ENCODE data around the gene FOSL2. TPM values are rescaled to one million over a fixed set of nuclear protein-coding genes. Genes with fewer than 3 reads are reported as not detected.

The FOSL2 gene
- total RNA-seq, 1 experiment from 2014 or later: 34.2 TPM

DNA sequence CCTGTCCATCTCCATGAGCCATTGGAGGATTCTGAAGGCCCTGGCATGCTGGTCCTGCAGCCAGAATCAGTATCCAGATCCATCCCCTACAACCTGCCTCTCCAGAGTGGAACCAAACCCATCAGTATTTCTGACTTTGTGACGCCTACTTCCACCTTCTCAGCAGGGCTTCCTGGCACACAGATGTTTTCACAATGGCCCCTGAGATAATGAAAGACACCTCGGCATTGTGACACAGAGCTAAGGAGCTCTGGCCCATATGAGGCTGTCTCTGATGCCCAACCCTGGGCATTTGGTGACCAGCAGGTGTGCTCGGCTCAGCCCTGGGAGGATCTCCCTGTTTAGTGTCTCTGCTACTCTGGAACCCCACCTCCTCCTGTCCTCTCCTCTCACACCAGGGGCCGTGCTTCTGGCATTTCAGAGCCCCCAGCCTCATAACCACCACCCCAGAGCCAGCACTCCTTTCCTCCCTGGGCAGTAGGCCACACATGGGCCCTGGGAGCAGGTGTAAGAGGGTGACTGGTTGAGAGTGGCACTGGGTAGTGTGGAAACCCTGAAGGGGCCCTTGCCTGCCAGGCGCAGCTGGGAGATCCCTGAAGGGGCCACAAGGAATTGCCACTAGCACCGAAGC, 38.2 kb downstream of the FOSL2 start:
- Histone ChIP-seq H3K9me3 (ENCODE audit: low read length) (no peaks in the 10 kb centered on the region), H3K4me3 (ENCODE audit: low read length) (no peak overlapping the region), H3K9me2 (replicated peaks; ENCODE audit: low read length) (no peaks in the 10 kb centered on the region), H2AFZ (ENCODE audit: low read length) (no peak overlapping the region), H3F3A (ENCODE audit: low read length, unreplicated experiment) (no peaks in the 10 kb centered on the region), H3K4me2 (ENCODE audit: low read length) (no peak overlapping the region), H4K20me1 (ENCODE audit: low read length) (no peaks in the 10 kb centered on the region), H3K27ac (ENCODE audit: low read length) (no peak overlapping the region), H3K27me3 (ENCODE audit: low read length) (no peaks in the 10 kb centered on the region), H3K36me3 (ENCODE audit: low read depth, low read length) (no peaks in the 10 kb centered on the region), H3K9ac (ENCODE audit: low read length) (no peak overlapping the region), H3K4me1 (ENCODE audit: insufficient read depth, low read length) (peaks cover 5% of the 10 kb centered on the region), H3K79me2 (ENCODE audit: low read length) (no peaks in the 10 kb centered on the region)
- intact Hi-C loops (cut with micrococcal nuclease): no loop called here
- TF ChIP-seq EZH2phosphoT487 (IDR thresholded peaks at IDR 0.05; ENCODE audit: borderline replicate concordance, low read length): no peak
- TF ChIP-seq, protein P1, sequence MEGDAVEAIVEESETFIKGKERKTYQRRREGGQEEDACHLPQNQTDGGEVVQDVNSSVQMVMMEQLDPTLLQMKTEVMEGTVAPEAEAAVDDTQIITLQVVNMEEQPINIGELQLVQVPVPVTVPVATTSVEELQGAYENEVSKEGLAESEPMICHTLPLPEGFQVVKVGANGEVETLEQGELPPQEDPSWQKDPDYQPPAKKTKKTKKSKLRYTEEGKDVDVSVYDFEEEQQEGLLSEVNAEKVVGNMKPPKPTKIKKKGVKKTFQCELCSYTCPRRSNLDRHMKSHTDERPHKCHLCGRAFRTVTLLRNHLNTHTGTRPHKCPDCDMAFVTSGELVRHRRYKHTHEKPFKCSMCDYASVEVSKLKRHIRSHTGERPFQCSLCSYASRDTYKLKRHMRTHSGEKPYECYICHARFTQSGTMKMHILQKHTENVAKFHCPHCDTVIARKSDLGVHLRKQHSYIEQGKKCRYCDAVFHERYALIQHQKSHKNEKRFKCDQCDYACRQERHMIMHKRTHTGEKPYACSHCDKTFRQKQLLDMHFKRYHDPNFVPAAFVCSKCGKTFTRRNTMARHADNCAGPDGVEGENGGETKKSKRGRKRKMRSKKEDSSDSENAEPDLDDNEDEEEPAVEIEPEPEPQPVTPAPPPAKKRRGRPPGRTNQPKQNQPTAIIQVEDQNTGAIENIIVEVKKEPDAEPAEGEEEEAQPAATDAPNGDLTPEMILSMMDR (conservative IDR thresholded peaks at IDR 0.05; ENCODE audit: low read depth, low read length): no peak
- no peak for TF ChIP-seq EZH2 (IDR thresholded peaks at IDR 0.05; ENCODE audit: low read length, unreplicated experiment)
- ChIA-PET POLR2A (ENCODE audit: unreplicated experiment) (no interaction called here), CTCF (no interaction called here)
- DNase-seq: no peak
- no TSS peak for BruUV-seq (replicated peaks)
- ATAC-seq: no peak

DNA sequence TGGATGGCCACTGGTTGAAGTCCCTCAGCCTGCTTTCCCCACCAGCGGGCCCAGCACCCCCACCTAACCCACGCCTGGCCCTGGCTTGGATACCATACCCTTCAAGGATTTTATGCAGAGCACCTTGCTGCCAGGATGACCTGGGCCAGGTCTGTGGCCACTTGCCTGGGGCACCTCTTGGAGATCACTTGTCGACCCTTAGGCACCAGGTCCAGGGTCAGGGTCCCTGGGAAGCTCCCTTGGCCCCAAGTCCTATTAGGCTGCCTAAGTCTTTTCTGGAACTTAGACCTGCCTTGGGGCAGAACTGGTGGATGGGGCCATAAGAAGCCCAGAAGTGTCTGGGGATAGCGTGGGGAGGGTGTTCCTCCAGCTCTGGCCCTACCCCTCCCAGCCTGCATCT, 39.1 kb downstream of the FOSL2 start:
- DNase-seq: no peak
- Histone ChIP-seq H3K27ac (ENCODE audit: low read length) (no peak overlapping the region), H3K9ac (ENCODE audit: low read length) (no peak overlapping the region), H3K9me3 (ENCODE audit: low read length) (no peaks in the 10 kb centered on the region), H3F3A (ENCODE audit: low read length, unreplicated experiment) (no peaks in the 10 kb centered on the region), H2AFZ (ENCODE audit: low read length) (no peak overlapping the region), H3K36me3 (ENCODE audit: low read depth, low read length) (no peaks in the 10 kb centered on the region), H3K4me2 (ENCODE audit: low read length) (no peak overlapping the region), H4K20me1 (ENCODE audit: low read length) (no peaks in the 10 kb centered on the region), H3K79me2 (ENCODE audit: low read length) (no peaks in the 10 kb centered on the region), H3K4me3 (ENCODE audit: low read length) (no peak overlapping the region), H3K27me3 (ENCODE audit: low read length) (no peaks in the 10 kb centered on the region), H3K9me2 (replicated peaks; ENCODE audit: low read length) (no peaks in the 10 kb centered on the region), H3K4me1 (ENCODE audit: insufficient read depth, low read length) (peaks cover 14% of the 10 kb centered on the region)
- ChIA-PET POLR2A (ENCODE audit: unreplicated experiment) (no interaction called here), CTCF (no interaction called here)
- no peak for TF ChIP-seq EZH2 (IDR thresholded peaks at IDR 0.05; ENCODE audit: low read length, unreplicated experiment)
- no peak for TF ChIP-seq EZH2phosphoT487 (IDR thresholded peaks at IDR 0.05; ENCODE audit: borderline replicate concordance, low read length)
- TF ChIP-seq, protein P1 (conservative IDR thresholded peaks at IDR 0.05; ENCODE audit: low read depth, low read length): no peak
- ATAC-seq: no peak
- BruUV-seq (replicated peaks): no TSS peak
- intact Hi-C loops (cut with micrococcal nuclease): no loop called here

DNA sequence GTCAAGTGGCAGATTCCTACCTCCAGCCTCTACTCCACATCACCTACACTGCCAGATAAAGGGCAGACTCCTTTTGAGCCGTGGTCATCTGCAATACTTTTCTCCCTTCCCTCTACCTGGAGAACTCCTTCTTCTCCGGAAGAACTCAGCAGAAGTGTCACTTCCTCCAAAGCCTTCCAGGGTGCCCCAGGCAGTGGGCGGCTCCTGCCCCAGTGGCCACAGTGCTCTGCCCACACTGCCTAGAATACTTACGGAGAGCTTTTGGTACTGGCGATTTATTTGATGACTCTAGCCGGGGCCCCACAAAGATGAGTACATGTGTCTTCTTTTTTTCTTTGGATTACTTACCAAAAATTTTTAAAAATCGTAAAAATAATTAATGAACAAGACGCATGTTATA, 39.7 kb downstream of the FOSL2 start:
- Histone ChIP-seq H3K4me3 (ENCODE audit: low read length) (no peak overlapping the region), H3F3A (ENCODE audit: low read length, unreplicated experiment) (no peaks in the 10 kb centered on the region), H3K9ac (ENCODE audit: low read length) (no peak overlapping the region), H3K79me2 (ENCODE audit: low read length) (no peaks in the 10 kb centered on the region), H3K4me2 (ENCODE audit: low read length) (no peak overlapping the region), H3K36me3 (ENCODE audit: low read depth, low read length) (no peaks in the 10 kb centered on the region), H4K20me1 (ENCODE audit: low read length) (no peaks in the 10 kb centered on the region), H3K9me3 (ENCODE audit: low read length) (no peaks in the 10 kb centered on the region), H2AFZ (ENCODE audit: low read length) (no peak overlapping the region), H3K4me1 (ENCODE audit: insufficient read depth, low read length) (peaks cover 15% of the 10 kb centered on the region), H3K27me3 (ENCODE audit: low read length) (no peaks in the 10 kb centered on the region), H3K9me2 (replicated peaks; ENCODE audit: low read length) (no peaks in the 10 kb centered on the region), H3K27ac (ENCODE audit: low read length) (no peak overlapping the region)
- TF ChIP-seq EZH2 (IDR thresholded peaks at IDR 0.05; ENCODE audit: low read length, unreplicated experiment) (no peak), EZH2phosphoT487 (IDR thresholded peaks at IDR 0.05; ENCODE audit: borderline replicate concordance, low read length) (no peak)
- TF ChIP-seq, protein P1 (conservative IDR thresholded peaks at IDR 0.05; ENCODE audit: low read depth, low read length): no peak
- intact Hi-C loops (cut with micrococcal nuclease): no loop called here
- BruUV-seq (replicated peaks): no TSS peak
- ATAC-seq (no peak), DNase-seq (no peak)
- ChIA-PET POLR2A (ENCODE audit: unreplicated experiment) (no interaction called here), CTCF (no interaction called here)

Measured in PC-3 (cell line).